Germinal center (tissue), 1 donor: ENCODE results near the gene VEGFA.

Source experiments
- DNase-seq: peaks from one replicate; pipeline ENCODE4 v3.0.0; 2012; ENCODE audit warnings: mixed read lengths, low spot score

VEGFA gene

GRCh38 chr6:43738877-43739641 is 31.0 kb upstream of the VEGFA start:
- no peak for DNase-seq

GRCh38 chr6:43739642-43740091 is 30.3 kb upstream of the VEGFA start:
- DNase-seq = no peak

GRCh38 chr6:43740321-43740960 is 29.6 kb upstream of the VEGFA start:
- no peak for DNase-seq

GRCh38 chr6:43740961-43741764 is 28.8 kb upstream of the VEGFA start:
- DNase-seq = no peak

- no peak for DNase-seq
Measured at GRCh38 chr6:43741829-43742228, 28.2 kb upstream of the VEGFA start.

GRCh38 chr6:43742285-43742684 is 27.7 kb upstream of the VEGFA start:
- DNase-seq = no peak

- DNase-seq = no peak
Measured at GRCh38 chr6:43742931-43743632, 26.9 kb upstream of the VEGFA start.

GRCh38 chr6:43743682-43744381 is 26.2 kb upstream of the VEGFA start:
- no peak for DNase-seq

GRCh38 chr6:43744491-43744890 is 25.5 kb upstream of the VEGFA start:
- DNase-seq = no peak

- DNase-seq = no peak
Measured at GRCh38 chr6:43744931-43745727, 24.9 kb upstream of the VEGFA start.

- no peak for DNase-seq
Measured at GRCh38 chr6:43746071-43746470, 23.9 kb upstream of the VEGFA start.

- DNase-seq = no peak
Measured at GRCh38 chr6:43746613-43747102, 23.4 kb upstream of the VEGFA start.

- DNase-seq = no peak
Measured at GRCh38 chr6:43747784-43748183, 22.2 kb upstream of the VEGFA start.

GRCh38 chr6:43748765-43749164 is 21.2 kb upstream of the VEGFA start:
- DNase-seq = no peak

- no peak for DNase-seq
Measured at GRCh38 chr6:43749461-43749860, 20.6 kb upstream of the VEGFA start.

- DNase-seq = no peak
Measured at GRCh38 chr6:43750622-43751021, 19.4 kb upstream of the VEGFA start.

GRCh38 chr6:43753570-43754183 is 16.3 kb upstream of the VEGFA start:
- no peak for DNase-seq

- DNase-seq = no peak
Measured at GRCh38 chr6:43757966-43758616, 11.9 kb upstream of the VEGFA start.

GRCh38 chr6:43758617-43759050 is 11.4 kb upstream of the VEGFA start:
- peak; percentile 37 for DNase-seq
